WTC11 (cell line): ENCODE data around the gene ARHGAP6. TPM values are rescaled to one million over a fixed set of nuclear protein-coding genes. Genes with fewer than 3 reads are reported as not detected.
"Not testable (repeated sequence)": the region's sequence is repeated elsewhere in the genome, so short reads cannot be mapped to it uniquely, and the experiment has no call there.

Experiments
- ATAC-seq: fragments of 200-7000 bp; cut with Tn5 transposase; 2 replicates; pipeline ENCODE4 v1.10.0; 2021; ENCODE audit warnings: mild to moderate bottlenecking, moderate library complexity
- CTCF ChIA-PET: fragments of 300-600 bp; sonication (Branson Sonifier 250); formaldehyde crosslinking; loops from one replicate; lab custom pipeline; 2021; ENCODE audit warnings: antibody characterized with exemption; lab: Charles Lee
- POLR2A ChIA-PET: fragments of 350-600 bp; sonication (Branson Sonifier 250); formaldehyde crosslinking; loops from one replicate; lab custom pipeline; 2021; ENCODE audit warnings: antibody characterized with exemption; lab: Charles Lee
- DNase-seq: peaks from one replicate; pipeline ENCODE4 v3.0.0; 2021; ENCODE audit warnings: low spot score
- H3K27ac Mint-ChIP-seq: 2 replicates; pipeline ENCODE4 v1.8.0; 2021; ENCODE audit warnings: mixed read lengths
- H3K27me3 Mint-ChIP-seq: 2 replicates; pipeline ENCODE4 v1.8.0; 2021; ENCODE audit warnings: low read depth, mild to moderate bottlenecking, moderate library complexity, mixed read lengths
- H3K36me3 Mint-ChIP-seq: 2 replicates; pipeline ENCODE4 v1.8.0; 2021; ENCODE audit warnings: mixed read lengths
- H3K4me1 Mint-ChIP-seq: 2 replicates; pipeline ENCODE4 v1.8.0; 2022; ENCODE audit warnings: mixed read lengths
- H3K4me3 Mint-ChIP-seq: 2 replicates; pipeline ENCODE4 v1.8.0; 2021; ENCODE audit warnings: mild to moderate bottlenecking, moderate library complexity, mixed read lengths
- H3K9me3 Mint-ChIP-seq: 2 replicates; pipeline ENCODE4 v1.8.0; 2021; ENCODE audit warnings: mixed read lengths
- E2F4 ChIP-seq: sonication (generic); formaldehyde crosslinking; IDR thresholded peaks from 2 replicates; pipeline ENCODE4 v1.8.1; 2022; ENCODE audit warnings: low read depth, mild to moderate bottlenecking, moderate library complexity, missing genetic modification reagents, borderline replicate concordance
- ESRRA ChIP-seq: sonication (generic); formaldehyde crosslinking; IDR thresholded peaks from 2 replicates; pipeline ENCODE4 v1.8.1; 2022; ENCODE audit warnings: mild to moderate bottlenecking, missing genetic modification reagents, borderline replicate concordance
- HMGXB4 ChIP-seq: sonication (generic); formaldehyde crosslinking; IDR thresholded peaks from 2 replicates; pipeline ENCODE4 v1.8.1; 2023; ENCODE audit warnings: mild to moderate bottlenecking, moderate library complexity, missing genetic modification reagents
- IRF2 ChIP-seq: sonication (generic); formaldehyde crosslinking; IDR thresholded peaks from 2 replicates; pipeline ENCODE4 v1.8.0; 2022; ENCODE audit warnings: low read depth, missing genetic modification reagents, borderline replicate concordance
- JAZF1 ChIP-seq: fragments of 250-450 bp; sonication (Bioruptor Pico); IDR thresholded peaks from 2 replicates; pipeline ENCODE4 v1.9.0; 2021; ENCODE audit warnings: moderate library complexity, mild to moderate bottlenecking, inconsistent platforms
- MLX ChIP-seq: sonication (generic); formaldehyde crosslinking; IDR thresholded peaks from 2 replicates; pipeline ENCODE4 v1.8.1; 2023; ENCODE audit warnings: mild to moderate bottlenecking, missing genetic modification reagents, moderate library complexity
- MYBL2 ChIP-seq: sonication (generic); formaldehyde crosslinking; IDR thresholded peaks from 2 replicates; pipeline ENCODE4 v1.8.1; 2023; ENCODE audit warnings: mild to moderate bottlenecking, moderate library complexity, missing genetic modification reagents
- NFATC4 ChIP-seq: fragments of 250-450 bp; sonication (Bioruptor Pico); IDR thresholded peaks from 2 replicates; pipeline ENCODE4 v1.9.0; 2021; ENCODE audit warnings: mild to moderate bottlenecking
- PREB ChIP-seq: sonication (generic); formaldehyde crosslinking; IDR thresholded peaks from 2 replicates; pipeline ENCODE4 v1.8.1; 2022; ENCODE audit warnings: mild to moderate bottlenecking, missing genetic modification reagents, moderate library complexity, borderline replicate concordance
- USF2 ChIP-seq: sonication (generic); formaldehyde crosslinking; IDR thresholded peaks from 2 replicates; pipeline ENCODE4 v1.8.1; 2023; ENCODE audit warnings: mild to moderate bottlenecking, missing genetic modification reagents, moderate library complexity
- ZNF281 ChIP-seq: sonication (generic); formaldehyde crosslinking; IDR thresholded peaks from 2 replicates; pipeline ENCODE4 v1.8.0; 2023; ENCODE audit warnings: mild to moderate bottlenecking, missing genetic modification reagents
- total RNA-seq: library from RNA; stranded (reverse); gene quantifications from 3 replicates; pipeline ENCODE4 v1.2.3, GENCODE V29; 2021

Gene ARHGAP6
- total RNA-seq, 1 experiment from 2014 or later = 1.0 TPM

GRCh38 chrX:11124112-11124511, 541.6 kb downstream of the ARHGAP6 start (continued):
- TF ChIP-seq USF2 (CRISPR knock-in tag) (no peak), IRF2 (CRISPR knock-in tag) (no peak), E2F4 (CRISPR knock-in tag) (no peak), ESRRA (CRISPR knock-in tag) (no peak), PREB (no peak), ZNF281 (CRISPR knock-in tag) (no peak), JAZF1 (CRISPR knock-in tag) (no peak)

- CTCF ChIA-PET, DNase-seq, H3K4me1 Mint-ChIP-seq, H3K27ac Mint-ChIP-seq, H3K4me3 Mint-ChIP-seq, H3K9me3 Mint-ChIP-seq, ATAC-seq, POLR2A ChIA-PET, H3K27me3 Mint-ChIP-seq: not testable (repeated sequence)
- H3K36me3 Mint-ChIP-seq = peaks cover 28% of the 10 kb centered on the region
Measured at GRCh38 chrX:11123087-11123486, 542.6 kb downstream of the ARHGAP6 start.

- CTCF ChIA-PET = no interaction called here
Measured at GRCh38 chrX:11119313-11119943, 546.3 kb downstream of the ARHGAP6 start.

More at GRCh38 chrX:11119313-11119943, 546.3 kb downstream of the ARHGAP6 start:
- POLR2A ChIA-PET = no interaction called here
- Mint-ChIP-seq H3K9me3 (no peaks in the 10 kb centered on the region), H3K27me3 (no peaks in the 10 kb centered on the region), H3K4me3 (no peak overlapping the region), H3K36me3 (peaks cover 53% of the 10 kb centered on the region), H3K4me1 (no peaks in the 10 kb centered on the region), H3K27ac (no peak overlapping the region)
- TF ChIP-seq NFATC4 (CRISPR knock-in tag) (no peak), MYBL2 (no peak), HMGXB4 (no peak), MLX (CRISPR knock-in tag) (no peak)
- ATAC-seq (no peak), DNase-seq (no peak)
